ENCODE data around the gene TSHZ1. TPM values are rescaled to one million over a fixed set of nuclear protein-coding genes. Genes with fewer than 3 reads are reported as not detected.

TSHZ1 gene
- total RNA-seq, 1 experiment from 2014 or later: 12.4 TPM

GRCh38 chr18:75216212-75216910 lies 5.8 kb downstream of the TSHZ1 start:
- DNase-seq (ENCODE audit: low read depth in 1 of 2, low spot score in 2 of 2): no peak
- Histone ChIP-seq H3K4me3 (no peak overlapping the region), H3K27ac (no peak overlapping the region), H3K27me3 (replicated peaks) (no peaks in the 10 kb centered on the region), H3K36me3 (0 out of 2 replicates have a peak, but pooled peaks cover 4% of the 10 kb centered on the region), H3K4me1 (replicated peaks) (peaks cover 34% of the 10 kb centered on the region), H3K9me3 (replicated peaks) (no peaks in the 10 kb centered on the region)

- no peak overlapping the region for H3K4me3 ChIP-seq
- H3K9me3 ChIP-seq (replicated peaks): no peaks in the 10 kb centered on the region
- DNase-seq (ENCODE audit: low read depth in 1 of 2, low spot score in 2 of 2): peak in 1 of 2 experiments; percentile 40
- H3K27ac ChIP-seq: no peak overlapping the region
- H3K36me3 ChIP-seq: 0 out of 2 replicates have a peak, but pooled peaks cover 4% of the 10 kb centered on the region
- peaks cover 32% of the 10 kb centered on the region for H3K4me1 ChIP-seq (replicated peaks)
- no peaks in the 10 kb centered on the region for H3K27me3 ChIP-seq (replicated peaks)
Observed at GRCh38 chr18:75216911-75217689, 6.5 kb downstream of the TSHZ1 start.

- Histone ChIP-seq H3K27ac (no peak overlapping the region), H3K4me1 (replicated peaks) (peaks cover 25% of the 10 kb centered on the region), H3K36me3 (0 out of 2 replicates have a peak, but pooled peaks cover 4% of the 10 kb centered on the region), H3K4me3 (no peak overlapping the region), H3K9me3 (replicated peaks) (no peaks in the 10 kb centered on the region), H3K27me3 (replicated peaks) (no peaks in the 10 kb centered on the region)
- DNase-seq (ENCODE audit: low read depth in 1 of 2, low spot score in 2 of 2): no peak
Observed at GRCh38 chr18:75218065-75218923, 7.7 kb downstream of the TSHZ1 start.

GRCh38 chr18:75219745-75220375 lies 9.3 kb downstream of the TSHZ1 start:
- Histone ChIP-seq H3K4me3 (no peak overlapping the region), H3K4me1 (replicated peaks) (peaks cover 15% of the 10 kb centered on the region), H3K27ac (no peak overlapping the region), H3K36me3 (0 out of 2 replicates have a peak, but pooled peaks cover 4% of the 10 kb centered on the region), H3K27me3 (replicated peaks) (no peaks in the 10 kb centered on the region), H3K9me3 (replicated peaks) (no peaks in the 10 kb centered on the region)
- DNase-seq (ENCODE audit: low read depth in 1 of 2, low spot score in 2 of 2): no peak

DNA sequence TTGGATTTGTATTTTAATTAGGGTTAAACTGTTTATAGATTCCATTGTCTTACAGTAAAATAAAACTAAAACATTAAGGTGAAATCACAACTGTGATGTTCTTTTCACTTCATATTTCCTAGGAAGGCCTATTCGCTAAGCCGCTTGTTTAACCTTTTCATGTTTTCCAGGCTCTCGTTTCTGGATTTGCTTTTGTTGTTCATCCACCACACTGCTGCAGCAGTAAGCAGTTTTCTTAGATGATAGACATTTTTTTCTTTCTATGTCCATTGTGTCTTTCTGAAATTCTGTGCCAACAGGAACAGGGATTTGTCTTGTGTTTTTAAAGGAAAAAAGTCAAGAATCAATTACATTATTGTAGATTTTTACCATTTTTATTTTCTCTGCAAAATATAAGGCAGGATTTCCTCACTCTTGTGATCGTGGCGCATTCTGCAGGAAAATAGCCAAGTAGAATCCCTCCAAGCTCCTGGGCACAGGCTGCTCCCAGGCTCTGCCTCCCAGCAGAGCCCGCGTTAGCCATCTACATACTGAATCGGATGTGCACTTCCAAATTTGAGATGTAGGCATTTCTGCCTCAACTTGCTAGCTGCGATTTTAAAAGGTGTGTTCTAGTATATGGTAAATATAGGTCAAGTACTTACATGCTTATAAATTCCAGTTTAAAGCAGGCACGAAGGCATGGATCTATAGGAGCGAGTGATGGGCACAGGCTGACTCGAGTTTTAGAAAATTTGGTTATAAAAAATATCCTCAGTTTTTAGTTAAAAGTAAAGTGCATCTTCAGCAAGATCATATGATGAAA lies 10.2 kb downstream of the TSHZ1 start:
- H3K9me3 ChIP-seq (replicated peaks): no peaks in the 10 kb centered on the region
- no peaks in the 10 kb centered on the region for H3K36me3 ChIP-seq
- no peaks in the 10 kb centered on the region for H3K27me3 ChIP-seq (replicated peaks)
- no peak overlapping the region for H3K4me3 ChIP-seq
- peaks cover 15% of the 10 kb centered on the region for H3K4me1 ChIP-seq (replicated peaks)
- H3K27ac ChIP-seq: no peak overlapping the region
- DNase-seq (ENCODE audit: low read depth in 1 of 2, low spot score in 2 of 2): no peak

- Histone ChIP-seq H3K4me3 (no peak overlapping the region), H3K36me3 (no peaks in the 10 kb centered on the region)
- DNase-seq (ENCODE audit: low read depth in 1 of 2, low spot score in 2 of 2): no peak
Observed at GRCh38 chr18:75221397-75221796, 10.8 kb downstream of the TSHZ1 start.

DNA sequence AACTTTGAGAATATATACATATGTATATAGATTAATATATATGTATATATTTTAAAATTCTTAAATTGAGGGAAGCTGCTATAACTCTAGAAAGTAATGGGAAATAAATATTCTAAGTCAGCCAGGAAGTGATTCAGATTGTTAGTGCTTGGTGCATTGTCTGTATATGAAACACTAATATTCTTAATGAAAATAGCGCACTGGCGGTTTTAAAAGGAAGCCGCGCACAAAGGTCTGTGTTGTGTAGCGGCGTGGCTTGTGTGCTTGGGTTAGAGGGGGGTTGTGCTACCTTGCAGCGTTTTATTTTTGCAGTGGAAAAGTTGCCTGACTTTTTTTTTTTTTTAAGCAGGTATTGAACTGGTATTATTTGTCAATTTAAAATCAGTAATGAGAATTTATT lies 11.3 kb downstream of the TSHZ1 start:
- Histone ChIP-seq H3K4me3 (no peak overlapping the region), H3K36me3 (no peaks in the 10 kb centered on the region), H3K4me1 (replicated peaks) (peaks cover 16% of the 10 kb centered on the region), H3K27me3 (replicated peaks) (no peaks in the 10 kb centered on the region), H3K27ac (no peak overlapping the region), H3K9me3 (replicated peaks) (no peaks in the 10 kb centered on the region)
- DNase-seq (ENCODE audit: low read depth in 1 of 2, low spot score in 2 of 2): no peak

More at GRCh38 chr18:75221397-75221796, 10.8 kb downstream of the TSHZ1 start:
- no peaks in the 10 kb centered on the region for H3K9me3 ChIP-seq (replicated peaks)
- H3K4me1 ChIP-seq (replicated peaks): peaks cover 17% of the 10 kb centered on the region
- H3K27me3 ChIP-seq (replicated peaks): no peaks in the 10 kb centered on the region
- no peak overlapping the region for H3K27ac ChIP-seq

DNA sequence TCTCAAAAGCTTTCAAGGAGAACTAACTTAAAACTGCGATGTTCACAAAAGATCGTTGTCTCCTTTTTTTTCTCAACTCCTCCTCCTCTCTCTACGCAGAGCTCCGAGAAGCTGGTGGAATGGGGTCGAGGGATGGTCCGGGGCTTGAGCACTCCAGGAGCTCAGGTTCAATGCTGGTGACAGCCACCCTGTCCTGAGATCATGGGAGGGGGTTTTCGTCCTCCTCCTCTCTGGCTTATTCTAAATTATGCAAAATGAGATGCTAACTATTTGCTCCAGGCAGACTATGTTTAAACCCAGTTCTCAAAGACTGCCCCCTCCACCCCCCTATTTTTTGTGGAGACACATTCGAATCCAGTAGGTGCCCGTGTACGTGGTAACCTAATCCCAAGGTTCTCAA lies 11.8 kb downstream of the TSHZ1 start:
- Histone ChIP-seq H3K4me3 (no peak overlapping the region), H3K9me3 (replicated peaks) (no peaks in the 10 kb centered on the region), H3K27ac (no peak overlapping the region)

GRCh38 chr18:75223687-75224347 lies 13.2 kb downstream of the TSHZ1 start:
- H3K4me3 ChIP-seq: no peak overlapping the region
- H3K27me3 ChIP-seq (replicated peaks): no peaks in the 10 kb centered on the region
- H3K27ac ChIP-seq: no peak overlapping the region
- no peak for DNase-seq (ENCODE audit: low read depth in 1 of 2, low spot score in 2 of 2)
- H3K4me1 ChIP-seq (replicated peaks): peaks cover 17% of the 10 kb centered on the region
- no peaks in the 10 kb centered on the region for H3K36me3 ChIP-seq
- H3K9me3 ChIP-seq (replicated peaks): no peaks in the 10 kb centered on the region

More for the DNA sequence above, 11.8 kb downstream of the TSHZ1 start:
- Histone ChIP-seq H3K27me3 (replicated peaks) (no peaks in the 10 kb centered on the region), H3K4me1 (replicated peaks) (peaks cover 17% of the 10 kb centered on the region), H3K36me3 (no peaks in the 10 kb centered on the region)
- no peak for DNase-seq (ENCODE audit: low read depth in 1 of 2, low spot score in 2 of 2)

GRCh38 chr18:75226286-75226955 lies 15.8 kb downstream of the TSHZ1 start:
- DNase-seq (ENCODE audit: low read depth in 1 of 2, low spot score in 2 of 2): no peak
- peaks cover 17% of the 10 kb centered on the region for H3K4me1 ChIP-seq (replicated peaks)

DNA sequence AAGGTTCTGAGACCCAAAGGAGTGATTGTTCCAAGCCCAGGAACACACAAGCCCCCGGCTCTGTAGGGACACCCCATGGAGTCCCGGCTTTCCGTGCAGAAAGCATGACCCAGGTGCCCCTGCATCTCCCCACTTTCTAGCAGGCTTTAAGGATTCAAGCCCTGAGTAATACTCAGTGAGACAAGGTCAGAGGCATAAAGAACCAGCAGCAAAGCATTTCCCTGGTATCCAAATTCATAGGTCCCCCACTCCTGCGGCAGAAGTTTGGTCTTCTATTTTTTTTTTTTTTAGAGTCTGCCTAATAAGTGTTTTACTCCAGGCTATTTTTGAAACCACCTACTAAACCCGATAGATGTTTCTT lies 16.3 kb downstream of the TSHZ1 start:
- DNase-seq (ENCODE audit: low read depth in 1 of 2, low spot score in 2 of 2): no peak
- H3K27ac ChIP-seq: no peak overlapping the region
- no peak overlapping the region for H3K4me3 ChIP-seq
- H3K9me3 ChIP-seq (replicated peaks): no peaks in the 10 kb centered on the region
- peaks cover 17% of the 10 kb centered on the region for H3K4me1 ChIP-seq (replicated peaks)
- H3K27me3 ChIP-seq (replicated peaks): no peaks in the 10 kb centered on the region
- H3K36me3 ChIP-seq: peaks cover 4% of the 10 kb centered on the region; the same call in 1 of the 2 replicates

More at GRCh38 chr18:75226286-75226955, 15.8 kb downstream of the TSHZ1 start:
- no peak overlapping the region for H3K4me3 ChIP-seq
- peaks cover 4% of the 10 kb centered on the region; the same call in 1 of the 2 replicates for H3K36me3 ChIP-seq
- H3K9me3 ChIP-seq (replicated peaks): no peaks in the 10 kb centered on the region
- no peak overlapping the region for H3K27ac ChIP-seq
- no peaks in the 10 kb centered on the region for H3K27me3 ChIP-seq (replicated peaks)
